Kidney (tissue), 14 donors: Measurements from ENCODE around the gene HOXA10. TPM values are rescaled to one million over a fixed set of nuclear protein-coding genes. Genes with fewer than 3 reads are reported as not detected.

ENCODE experiments used
- DNase-seq, 5 donors: peaks; one replicate each; pipeline ENCODE4 v3.0.0-alpha.2; 2013 to 2020
- FAIRE-seq: peaks from 2 replicates; lab custom pipeline; 2012; peaks lifted over from hg19 to GRCh38; lab: Jason Lieb, UNC
- H3K27ac ChIP-seq, 2 donors: one replicate each; pipeline ENCODE4 v1.7.0; 2013; ENCODE audit warnings: low read depth in 2 of 2, low read length in 2 of 2, inconsistent platforms in 1 of 2
- H3K27me3 ChIP-seq: one replicate; pipeline ENCODE4 v1.7.1; 2013; ENCODE audit warnings: low read length, inconsistent platforms; ENCODE audit not compliant: control insufficient read depth, insufficient read depth
- H3K36me3 ChIP-seq, 3 donors: one replicate each; pipeline versions ENCODE4 v1.7.0 to v1.7.1; 2013; ENCODE audit warnings: low read length in 3 of 3, control low read depth in 1 of 3, inconsistent platforms in 1 of 3; ENCODE audit not compliant: insufficient read depth in 3 of 3, control insufficient read depth in 2 of 3
- H3K4me1 ChIP-seq, 3 donors: one replicate each; pipeline versions ENCODE4 v1.7.0 to v1.7.1; 2013; ENCODE audit warnings: low read length in 3 of 3, inconsistent platforms in 1 of 3, low read depth in 1 of 3; ENCODE audit not compliant: control insufficient read depth in 2 of 3, insufficient read depth in 2 of 3
- H3K4me3 ChIP-seq, 3 donors: one replicate each; pipeline versions ENCODE4 v1.7.0 to v1.8.1; 2013; ENCODE audit warnings: low read length in 3 of 3, control low read depth in 1 of 3, inconsistent platforms in 1 of 3
- H3K9ac ChIP-seq, 3 donors: one replicate each; pipeline versions ENCODE4 v1.7.0 to v1.7.1; 2013; ENCODE audit warnings: low read length in 3 of 3, control low read depth in 1 of 3, inconsistent platforms in 1 of 3
- H3K9me3 ChIP-seq, 3 donors: one replicate each; pipeline versions ENCODE4 v1.7.0 to v1.7.1; 2013; ENCODE audit warnings: low read length in 3 of 3, control low read depth in 1 of 3, inconsistent platforms in 1 of 3; ENCODE audit not compliant: control insufficient read depth in 2 of 3, insufficient read depth in 1 of 3
- intact Hi-C: fragments of 100-400 bp; cut with DNase I; formaldehyde crosslinking; loops from one replicate; pipeline ENCODE4 v1.11.1; 2022
- polyA plus RNA-seq: library from polyadenylated mRNA; stranded (reverse); fragments of 350-450 nt; fragmentation: Illumina TruSeq; extraction: RNeasy Lipid Tissue Mini Kit (QIAGEN cat#74804); gene quantifications from one replicate; pipeline ENCODE4 v1.2.3, GENCODE V29; 2014; ENCODE audit warnings: low read depth, low replicate concordance; ENCODE audit not compliant: insufficient read depth
- total RNA-seq: library from RNA; stranded (reverse); fragmentation: NEBNext Ultra II Directional; extraction: Animal tissue kit (Norgen Biotek cat#: 25700); gene quantifications from one replicate; pipeline ENCODE4 v1.2.1, GENCODE V29; 2021
- TF ChIP-seq, protein P1 (sequence below): IDR thresholded peaks from 3 replicates; pipeline ENCODE4 v1.5.1; 2012; ENCODE audit warnings: mild to moderate bottlenecking, moderate library complexity, borderline replicate concordance; ENCODE audit not compliant: insufficient read depth; ENCODE audit errors: extremely low read depth
- donor health status: control.
- donor health status: control.
- donor health status: control.
- donor health status: control.
- donor health status: control.
- donor health status: DM: yes; HTN: yes; CAD: no.
- donor health status: Normal renal cell carcinoma (clear cell type).

Gene HOXA10
- total and polyA plus RNA-seq, 2 donors from 2014 or later = 16.3 to 17.9 TPM

DNA sequence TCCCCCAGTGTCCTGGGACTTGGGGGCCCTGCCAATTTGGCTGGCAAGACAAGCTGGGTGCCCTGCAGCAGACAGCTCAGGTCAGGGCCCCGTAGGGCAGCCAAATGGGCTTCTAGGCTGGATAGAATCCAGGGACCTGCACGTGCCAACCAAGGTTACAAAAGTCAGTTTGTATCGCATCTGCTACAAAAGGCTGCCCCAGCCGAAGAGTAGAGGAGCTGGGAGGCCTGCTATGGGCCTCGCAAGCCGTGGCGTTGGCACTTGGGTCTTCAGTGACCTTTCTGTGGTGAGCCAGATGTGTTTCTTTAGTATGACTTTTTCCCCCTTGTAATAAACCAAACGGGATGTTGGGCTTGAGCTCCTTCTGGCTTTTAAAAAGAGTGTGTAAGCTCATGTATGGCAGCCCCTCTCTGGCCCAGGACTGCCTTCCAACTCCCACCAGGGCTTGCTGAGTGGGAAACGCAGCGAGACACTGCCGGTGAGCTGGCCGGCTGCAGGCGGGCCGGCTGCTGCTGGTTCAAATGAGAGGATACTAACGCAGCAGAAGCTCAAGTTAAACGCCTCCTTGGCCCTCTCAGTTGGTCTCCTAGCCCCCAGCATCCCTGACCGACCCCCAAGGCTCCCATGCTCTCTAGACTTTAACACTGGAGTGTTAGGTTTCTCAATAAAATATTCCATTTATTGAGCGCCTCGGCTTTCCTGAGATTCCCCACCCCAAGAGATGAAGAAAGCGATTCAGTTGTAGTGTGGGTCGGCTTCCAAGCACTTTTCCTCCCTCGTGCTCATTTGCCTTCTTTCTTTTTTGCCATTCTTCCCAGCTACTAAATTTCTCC, 3.1 kb upstream of the HOXA10 start:
- intact Hi-C loops = loop anchor here (10.0 kb wide), 1 partner anchor 1322 kb away; no protein-coding TSS in a partner anchor
- H3K27ac ChIP-seq = peak overlapping the region; percentile 61 to 78
- H3K27me3 ChIP-seq = no peaks in the 10 kb centered on the region
- FAIRE-seq (no peak), DNase-seq (peak in 4 of 5 donors; percentile 40 to 61 (median 56))
- H3K9ac ChIP-seq = peak overlapping the region; percentile 56 to 63 (median 58)
- no peaks in the 10 kb centered on the region for H3K9me3 ChIP-seq
- TF ChIP-seq, protein P1, sequence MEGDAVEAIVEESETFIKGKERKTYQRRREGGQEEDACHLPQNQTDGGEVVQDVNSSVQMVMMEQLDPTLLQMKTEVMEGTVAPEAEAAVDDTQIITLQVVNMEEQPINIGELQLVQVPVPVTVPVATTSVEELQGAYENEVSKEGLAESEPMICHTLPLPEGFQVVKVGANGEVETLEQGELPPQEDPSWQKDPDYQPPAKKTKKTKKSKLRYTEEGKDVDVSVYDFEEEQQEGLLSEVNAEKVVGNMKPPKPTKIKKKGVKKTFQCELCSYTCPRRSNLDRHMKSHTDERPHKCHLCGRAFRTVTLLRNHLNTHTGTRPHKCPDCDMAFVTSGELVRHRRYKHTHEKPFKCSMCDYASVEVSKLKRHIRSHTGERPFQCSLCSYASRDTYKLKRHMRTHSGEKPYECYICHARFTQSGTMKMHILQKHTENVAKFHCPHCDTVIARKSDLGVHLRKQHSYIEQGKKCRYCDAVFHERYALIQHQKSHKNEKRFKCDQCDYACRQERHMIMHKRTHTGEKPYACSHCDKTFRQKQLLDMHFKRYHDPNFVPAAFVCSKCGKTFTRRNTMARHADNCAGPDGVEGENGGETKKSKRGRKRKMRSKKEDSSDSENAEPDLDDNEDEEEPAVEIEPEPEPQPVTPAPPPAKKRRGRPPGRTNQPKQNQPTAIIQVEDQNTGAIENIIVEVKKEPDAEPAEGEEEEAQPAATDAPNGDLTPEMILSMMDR = no peak
- H3K36me3 ChIP-seq = no peaks in the 10 kb centered on the region
- peak overlapping the region; percentile 49 to 86 (median 67) for H3K4me3 ChIP-seq
- peaks cover 0 to 4% (median 0%) of the 10 kb centered on the region in 3 donors for H3K4me1 ChIP-seq

DNA sequence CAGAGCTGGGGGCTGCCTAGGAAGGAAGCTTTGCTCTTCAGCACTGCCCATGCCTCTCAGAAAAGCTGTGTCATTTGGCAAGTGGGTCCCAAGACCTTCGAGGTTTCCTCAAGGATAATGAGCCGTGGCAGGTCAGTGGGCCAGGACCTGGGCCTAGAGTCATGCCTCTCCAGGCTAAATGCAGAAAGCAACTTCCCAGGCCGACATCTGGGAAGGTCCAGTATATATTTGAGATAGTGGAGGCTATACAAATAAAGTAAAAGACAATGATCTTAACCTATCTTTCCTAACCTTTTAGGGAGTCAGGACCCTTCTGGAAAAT, 2.4 kb upstream of the HOXA10 start:
- Histone ChIP-seq H3K36me3 (no peaks in the 10 kb centered on the region), H3K4me3 (peak overlapping the region; percentile 5 to 86 (median 67)), H3K9me3 (no peaks in the 10 kb centered on the region), H3K27me3 (no peaks in the 10 kb centered on the region), H3K9ac (peak overlapping the region in 2 of 3 donors; percentile 16 to 56), H3K4me1 (peaks cover 0 to 4% (median 0%) of the 10 kb centered on the region in 3 donors), H3K27ac (peak overlapping the region; percentile 78 to 82)
- TF ChIP-seq, protein P1 = no peak
- intact Hi-C loops = loop anchor here (10.0 kb wide), 1 partner anchor 1322 kb away; no protein-coding TSS in a partner anchor
- no peak for DNase-seq
- no peak for FAIRE-seq

GRCh38 chr7:27175626-27176523, 1.8 kb upstream of the HOXA10 start:
- Histone ChIP-seq H3K27ac (peak overlapping the region; percentile 78 to 82), H3K36me3 (no peaks in the 10 kb centered on the region), H3K9me3 (no peaks in the 10 kb centered on the region), H3K27me3 (no peaks in the 10 kb centered on the region), H3K4me3 (peak overlapping the region; percentile 7 to 86 (median 67)), H3K9ac (peak overlapping the region; percentile 38 to 56 (median 55)), H3K4me1 (peaks cover 0 to 4% (median 0%) of the 10 kb centered on the region in 3 donors)
- intact Hi-C loops = loop anchor here (10.0 kb wide), 1 partner anchor 1321 kb away; no protein-coding TSS in a partner anchor
- DNase-seq (peak in 4 of 5 donors; percentile 45 to 76 (median 54)), FAIRE-seq (no peak)
- TF ChIP-seq, protein P1 = no peak
